ENCODE measurements around the gene CEP63. TPM values are rescaled to one million over a fixed set of nuclear protein-coding genes. Genes with fewer than 3 reads are reported as not detected.
"Not testable (repeated sequence)": the region's sequence is repeated elsewhere in the genome, so short reads cannot be mapped to it uniquely, and the experiment has no call there.

The CEP63 gene
- total RNA-seq, 1 donor from 2014 or later: 16.8 TPM

- DNase-seq (ENCODE audit: low spot score): no peak
- Mint-ChIP-seq H3K27ac (ENCODE audit: unreplicated experiment) (no peak overlapping the region), H3K4me3 (ENCODE audit: unreplicated experiment) (no peak overlapping the region), H3K36me3 (ENCODE audit: low read depth, unreplicated experiment) (peaks cover 24% of the 10 kb centered on the region), H3K9me3 (ENCODE audit: unreplicated experiment) (peaks cover 9% of the 10 kb centered on the region), H3K4me1 (ENCODE audit: unreplicated experiment) (peaks cover 6% of the 10 kb centered on the region), H3K27me3 (ENCODE audit: unreplicated experiment) (peaks cover 4% of the 10 kb centered on the region)
- TF ChIP-seq CTCF (IDR thresholded peaks at IDR 0.05; ENCODE audit: unreplicated experiment): no peak
Observed at GRCh38 chr3:134567605-134568004, 81.7 kb downstream of the CEP63 start.

- no peak overlapping the region for H3K27ac Mint-ChIP-seq (ENCODE audit: unreplicated experiment)
- H3K4me1 Mint-ChIP-seq (ENCODE audit: unreplicated experiment): no peaks in the 10 kb centered on the region
- no peak for DNase-seq (ENCODE audit: low spot score)
- H3K9me3 Mint-ChIP-seq (ENCODE audit: unreplicated experiment): peaks cover 9% of the 10 kb centered on the region
- no peak for TF ChIP-seq CTCF (IDR thresholded peaks at IDR 0.05; ENCODE audit: unreplicated experiment)
- H3K36me3 Mint-ChIP-seq (ENCODE audit: low read depth, unreplicated experiment): peaks cover 23% of the 10 kb centered on the region
- no peak overlapping the region for H3K4me3 Mint-ChIP-seq (ENCODE audit: unreplicated experiment)
- H3K27me3 Mint-ChIP-seq (ENCODE audit: unreplicated experiment): peaks cover 3% of the 10 kb centered on the region
Observed at GRCh38 chr3:134568790-134569189, 82.9 kb downstream of the CEP63 start.

DNA sequence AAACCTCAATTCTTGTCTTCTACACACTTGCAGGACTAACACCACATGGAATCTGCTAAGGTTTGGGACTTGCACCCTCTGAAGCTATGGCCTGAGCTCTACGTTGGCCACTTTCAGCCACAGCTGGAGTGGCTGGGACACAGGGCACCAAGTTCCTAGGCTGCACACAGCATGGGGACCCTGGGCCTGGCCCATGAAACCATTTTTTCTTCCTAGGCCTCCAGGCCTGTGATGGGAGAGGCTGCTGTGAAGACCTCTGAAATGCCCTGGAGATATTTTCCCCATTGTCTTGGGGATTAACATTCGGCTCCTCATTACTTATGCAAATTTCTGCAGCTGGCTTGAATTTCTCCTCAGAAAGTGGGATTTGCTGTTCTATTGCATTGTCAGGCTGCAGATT is 84.0 kb downstream of the CEP63 start:
- not testable (repeated sequence) for DNase-seq (ENCODE audit: low spot score)

GRCh38 chr3:134576426-134576825 is 90.6 kb downstream of the CEP63 start:
- H3K4me1 Mint-ChIP-seq (ENCODE audit: unreplicated experiment): peaks cover 5% of the 10 kb centered on the region
- no peak overlapping the region for H3K27ac Mint-ChIP-seq (ENCODE audit: unreplicated experiment)
- H3K4me3 Mint-ChIP-seq (ENCODE audit: unreplicated experiment): no peak overlapping the region
- DNase-seq (ENCODE audit: low spot score): no peak
- H3K36me3 Mint-ChIP-seq (ENCODE audit: low read depth, unreplicated experiment): no peaks in the 10 kb centered on the region
- TF ChIP-seq CTCF (IDR thresholded peaks at IDR 0.05; ENCODE audit: unreplicated experiment): no peak
- H3K9me3 Mint-ChIP-seq (ENCODE audit: unreplicated experiment): no peaks in the 10 kb centered on the region
- H3K27me3 Mint-ChIP-seq (ENCODE audit: unreplicated experiment): peaks cover 3% of the 10 kb centered on the region

More for the DNA sequence above, 84.0 kb downstream of the CEP63 start:
- not testable (repeated sequence) for H3K27ac Mint-ChIP-seq (ENCODE audit: unreplicated experiment); H3K27me3 Mint-ChIP-seq (ENCODE audit: unreplicated experiment); H3K4me3 Mint-ChIP-seq (ENCODE audit: unreplicated experiment); H3K9me3 Mint-ChIP-seq (ENCODE audit: unreplicated experiment); H3K4me1 Mint-ChIP-seq (ENCODE audit: unreplicated experiment)
- H3K36me3 Mint-ChIP-seq (ENCODE audit: low read depth, unreplicated experiment): peaks cover 21% of the 10 kb centered on the region

DNA sequence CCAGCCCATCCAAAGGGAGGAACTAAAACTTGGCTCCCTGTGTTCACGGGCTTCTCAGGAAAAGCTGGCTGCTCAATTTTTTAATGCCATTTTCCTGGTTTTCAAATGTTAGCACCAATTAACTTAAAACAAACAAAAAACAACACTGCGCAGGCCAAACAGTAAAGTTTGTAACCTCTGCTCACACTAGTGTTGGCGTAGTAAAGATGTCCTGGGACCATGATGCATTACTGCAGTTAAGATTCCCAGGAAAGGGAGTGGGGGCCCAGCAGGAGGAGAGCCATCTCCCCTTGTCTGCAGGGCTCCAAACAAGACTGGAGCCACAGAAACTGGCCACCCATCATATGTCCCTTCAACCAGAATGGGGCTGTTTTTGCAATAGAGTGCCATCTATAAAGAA is 91.0 kb downstream of the CEP63 start:
- Mint-ChIP-seq H3K27ac (ENCODE audit: unreplicated experiment) (no peak overlapping the region), H3K36me3 (ENCODE audit: low read depth, unreplicated experiment) (no peaks in the 10 kb centered on the region), H3K4me3 (ENCODE audit: unreplicated experiment) (no peak overlapping the region), H3K27me3 (ENCODE audit: unreplicated experiment) (peaks cover 3% of the 10 kb centered on the region), H3K9me3 (ENCODE audit: unreplicated experiment) (no peaks in the 10 kb centered on the region), H3K4me1 (ENCODE audit: unreplicated experiment) (peaks cover 5% of the 10 kb centered on the region)
- TF ChIP-seq CTCF (IDR thresholded peaks at IDR 0.05; ENCODE audit: unreplicated experiment): no peak
- no peak for DNase-seq (ENCODE audit: low spot score)
